ENCODE measurements around the gene DLST. TPM values are rescaled to one million over a fixed set of nuclear protein-coding genes. Genes with fewer than 3 reads are reported as not detected.

Gene DLST
- total and polyA plus RNA-seq, 9 donors: 38.6 to 76.2 (median 65.0) TPM

DNA sequence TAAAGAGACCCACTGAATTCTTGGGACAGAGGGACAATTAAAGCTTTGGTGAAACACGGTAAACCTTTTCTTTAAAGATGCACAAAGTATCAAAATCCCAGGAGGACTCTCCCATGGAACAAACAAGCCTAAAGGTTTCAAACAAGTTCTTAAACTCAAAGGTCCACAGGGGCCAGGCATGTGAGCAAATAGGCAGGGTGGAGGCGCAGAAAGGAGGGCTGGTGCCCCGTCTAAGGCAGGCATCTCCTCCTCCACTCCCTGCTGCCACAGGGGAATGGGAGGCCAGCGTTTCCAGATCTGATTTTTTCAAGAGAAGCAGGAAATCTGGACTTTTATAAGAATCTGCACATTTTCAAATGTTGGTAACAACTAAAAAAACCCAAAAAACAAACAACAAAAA is 33.7 kb downstream of the DLST start:
- Histone ChIP-seq H3K27ac (ENCODE audit: low read length) (peak overlapping the region; percentile 90), H3K4me3 (ENCODE audit: low read length) (no peak overlapping the region), H3K36me3 (ENCODE audit: control insufficient read depth, insufficient read depth, low read length) (no peaks in the 10 kb centered on the region), H3K9me3 (replicated peaks; ENCODE audit: control insufficient read depth, low read depth, low read length) (no peaks in the 10 kb centered on the region), H3K27me3 (ENCODE audit: control insufficient read depth, insufficient read depth, low read length) (no peaks in the 10 kb centered on the region), H3K4me1 (ENCODE audit: control insufficient read depth, insufficient read depth, low read length) (peaks cover 40% of the 10 kb centered on the region)
- DNase-seq: no peak
- 100% methylated on average over 1 of the region's 4 CpGs for WGBS (ENCODE audit: insufficient coverage)

DNA sequence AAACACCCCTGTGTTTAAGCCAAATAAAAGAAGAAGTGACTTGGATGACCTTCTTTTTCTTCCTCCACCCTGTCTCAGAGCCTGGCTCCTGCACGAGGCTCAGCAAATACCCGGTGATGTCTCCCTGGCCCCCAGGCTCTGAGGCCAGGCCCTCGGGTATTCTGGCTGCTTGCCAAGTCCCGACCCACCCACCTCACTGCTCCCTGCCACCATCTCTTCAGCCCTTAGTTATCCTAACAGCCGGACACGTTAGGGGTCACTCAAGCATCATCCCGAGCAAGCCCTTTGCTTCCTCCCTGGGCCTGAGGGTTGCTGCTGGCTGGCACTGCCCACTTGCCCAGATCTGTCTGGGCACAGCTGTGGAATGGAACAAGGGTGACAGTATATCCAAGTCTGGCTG is 34.1 kb downstream of the DLST start:
- Histone ChIP-seq H3K4me1 (ENCODE audit: control insufficient read depth, insufficient read depth, low read length) (peaks cover 37% of the 10 kb centered on the region), H3K36me3 (ENCODE audit: control insufficient read depth, insufficient read depth, low read length) (no peaks in the 10 kb centered on the region), H3K4me3 (ENCODE audit: low read length) (no peak overlapping the region), H3K27me3 (ENCODE audit: control insufficient read depth, insufficient read depth, low read length) (no peaks in the 10 kb centered on the region), H3K9me3 (replicated peaks; ENCODE audit: control insufficient read depth, low read depth, low read length) (no peaks in the 10 kb centered on the region), H3K27ac (ENCODE audit: low read length) (peak overlapping the region; percentile 90)
- WGBS (ENCODE audit: insufficient coverage): 40% methylated on average over 7 of the region's 7 CpGs
- DNase-seq: no peak

DNA sequence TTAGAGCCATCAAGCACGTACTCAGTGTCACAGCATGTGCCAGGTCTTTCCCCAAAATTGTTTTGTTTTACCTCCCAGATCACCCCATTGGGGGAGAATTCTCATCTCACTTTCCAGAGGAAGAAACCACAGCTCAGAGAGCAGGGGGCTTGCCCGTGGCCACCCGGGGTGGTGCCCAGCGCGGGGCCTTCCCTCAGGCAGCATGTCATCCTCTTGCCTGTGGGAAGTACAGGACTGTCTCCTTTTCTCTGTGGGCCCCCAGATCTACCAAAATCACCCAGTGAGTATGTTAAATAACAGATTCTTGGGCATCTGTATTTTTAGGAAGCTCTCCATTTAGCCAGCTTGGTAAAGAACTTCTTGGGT is 35.4 kb downstream of the DLST start:
- no peaks in the 10 kb centered on the region for H3K9me3 ChIP-seq (replicated peaks; ENCODE audit: control insufficient read depth, low read depth, low read length)
- no peaks in the 10 kb centered on the region for H3K36me3 ChIP-seq (ENCODE audit: control insufficient read depth, insufficient read depth, low read length)
- whole genome bisulfite sequencing (ENCODE audit: insufficient coverage): 70% methylated on average over 2 of the region's 5 CpGs
- H3K4me3 ChIP-seq (ENCODE audit: low read length): no peak overlapping the region
- no peaks in the 10 kb centered on the region for H3K27me3 ChIP-seq (ENCODE audit: control insufficient read depth, insufficient read depth, low read length)
- peaks cover 37% of the 10 kb centered on the region for H3K4me1 ChIP-seq (ENCODE audit: control insufficient read depth, insufficient read depth, low read length)
- no peak for DNase-seq
- H3K27ac ChIP-seq (ENCODE audit: low read length): peak overlapping the region; percentile 90

GRCh38 chr14:74917646-74918081 is 35.9 kb downstream of the DLST start:
- H3K36me3 ChIP-seq (ENCODE audit: control insufficient read depth, insufficient read depth, low read length): no peaks in the 10 kb centered on the region
- H3K4me1 ChIP-seq (ENCODE audit: control insufficient read depth, insufficient read depth, low read length): peaks cover 42% of the 10 kb centered on the region
- peak overlapping the region; percentile 90 for H3K27ac ChIP-seq (ENCODE audit: low read length)
- 26% methylated on average over 8 of the region's 13 CpGs for WGBS (ENCODE audit: insufficient coverage)
- no peaks in the 10 kb centered on the region for H3K9me3 ChIP-seq (replicated peaks; ENCODE audit: control insufficient read depth, low read depth, low read length)
- DNase-seq: peak; percentile 84
- no peaks in the 10 kb centered on the region for H3K27me3 ChIP-seq (ENCODE audit: control insufficient read depth, insufficient read depth, low read length)
- no peak overlapping the region for H3K4me3 ChIP-seq (ENCODE audit: low read length)

DNA sequence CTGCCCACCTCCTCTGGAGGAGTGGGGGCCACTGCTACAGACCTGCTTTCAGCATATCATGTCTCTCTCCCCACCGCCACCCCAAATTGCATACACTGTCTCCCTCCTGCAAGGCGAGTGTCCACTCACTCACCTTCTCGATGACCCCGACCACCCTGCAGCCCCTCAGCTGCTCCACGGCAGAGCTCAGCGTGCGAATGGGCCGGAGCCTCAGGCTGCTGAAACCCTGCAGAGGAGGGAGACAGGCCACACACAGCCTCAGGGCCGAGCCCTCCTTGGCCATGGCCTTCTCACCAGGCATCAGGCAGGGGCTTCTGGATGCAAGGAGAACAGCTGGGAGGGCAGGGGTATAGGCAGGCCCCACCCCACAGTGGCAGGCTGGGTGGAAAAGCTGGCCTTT is 36.7 kb downstream of the DLST start:
- Histone ChIP-seq H3K9me3 (replicated peaks; ENCODE audit: control insufficient read depth, low read depth, low read length) (no peaks in the 10 kb centered on the region), H3K27me3 (ENCODE audit: control insufficient read depth, insufficient read depth, low read length) (no peaks in the 10 kb centered on the region), H3K36me3 (ENCODE audit: control insufficient read depth, insufficient read depth, low read length) (no peaks in the 10 kb centered on the region), H3K4me3 (ENCODE audit: low read length) (no peak overlapping the region), H3K27ac (ENCODE audit: low read length) (peak overlapping the region; percentile 90), H3K4me1 (ENCODE audit: control insufficient read depth, insufficient read depth, low read length) (peaks cover 47% of the 10 kb centered on the region)
- WGBS (ENCODE audit: insufficient coverage): 79% methylated on average over 9 of the region's 9 CpGs
- no peak for DNase-seq

DNA sequence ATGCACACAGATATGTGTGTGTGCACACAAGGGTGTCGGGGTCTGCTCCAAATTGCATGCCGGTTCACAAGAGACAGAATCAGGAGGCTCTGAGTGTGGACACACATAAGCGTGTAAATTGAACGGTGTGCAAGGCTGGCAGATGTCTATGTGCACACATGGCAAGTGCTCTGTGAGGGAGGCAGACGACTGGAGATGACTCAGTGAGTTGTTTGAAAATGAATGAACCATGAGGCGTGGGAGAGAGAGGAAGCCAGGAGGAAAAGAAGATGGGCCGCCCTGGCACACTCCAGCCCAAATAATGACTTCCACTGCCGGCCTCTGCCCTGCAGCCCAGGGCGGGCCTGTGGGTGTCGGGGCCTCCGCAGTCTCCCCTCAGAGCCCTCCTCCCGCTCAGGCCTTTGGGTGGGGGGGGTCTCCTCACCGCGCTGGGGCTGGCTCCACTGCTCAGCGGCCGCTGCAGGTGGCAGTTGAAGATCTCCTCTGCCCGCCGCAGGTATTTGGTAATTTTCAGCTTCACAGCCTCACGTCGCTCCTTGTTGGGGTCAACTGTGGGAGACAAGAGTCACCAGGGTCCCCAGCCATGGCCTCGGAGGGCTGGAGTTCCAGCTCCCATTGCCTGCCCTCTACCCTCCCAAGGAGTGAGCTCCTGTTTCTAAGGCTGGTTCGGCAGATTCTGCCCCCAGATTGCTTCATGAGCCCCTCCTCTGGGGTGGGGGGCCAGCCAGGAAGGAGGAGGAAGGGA is 37.9 kb downstream of the DLST start:
- DNase-seq: no peak
- peaks cover 44% of the 10 kb centered on the region for H3K4me1 ChIP-seq (ENCODE audit: control insufficient read depth, insufficient read depth, low read length)
- no peak overlapping the region for H3K4me3 ChIP-seq (ENCODE audit: low read length)
- WGBS (ENCODE audit: insufficient coverage): 89% methylated on average over 10 of the region's 22 CpGs
- H3K27me3 ChIP-seq (ENCODE audit: control insufficient read depth, insufficient read depth, low read length): no peaks in the 10 kb centered on the region
- no peaks in the 10 kb centered on the region for H3K36me3 ChIP-seq (ENCODE audit: control insufficient read depth, insufficient read depth, low read length)
- H3K27ac ChIP-seq (ENCODE audit: low read length): no peak overlapping the region
- H3K9me3 ChIP-seq (replicated peaks; ENCODE audit: control insufficient read depth, low read depth, low read length): no peaks in the 10 kb centered on the region

- Histone ChIP-seq H3K4me3 (ENCODE audit: low read length) (no peak overlapping the region), H3K27ac (ENCODE audit: low read length) (no peak overlapping the region), H3K36me3 (ENCODE audit: control insufficient read depth, insufficient read depth, low read length) (no peaks in the 10 kb centered on the region), H3K27me3 (ENCODE audit: control insufficient read depth, insufficient read depth, low read length) (no peaks in the 10 kb centered on the region), H3K4me1 (ENCODE audit: control insufficient read depth, insufficient read depth, low read length) (peaks cover 44% of the 10 kb centered on the region), H3K9me3 (replicated peaks; ENCODE audit: control insufficient read depth, low read depth, low read length) (no peaks in the 10 kb centered on the region)
- no peak for DNase-seq
- 77% methylated on average over 4 of the region's 4 CpGs for WGBS (ENCODE audit: insufficient coverage)
Measured at GRCh38 chr14:74920281-74920680, 38.6 kb downstream of the DLST start.

- no peak overlapping the region for H3K27ac ChIP-seq (ENCODE audit: low read length)
- peaks cover 39% of the 10 kb centered on the region for H3K4me1 ChIP-seq (ENCODE audit: control insufficient read depth, insufficient read depth, low read length)
- peaks cover 2% of the 10 kb centered on the region for H3K27me3 ChIP-seq (ENCODE audit: control insufficient read depth, insufficient read depth, low read length)
- no peaks in the 10 kb centered on the region for H3K36me3 ChIP-seq (ENCODE audit: control insufficient read depth, insufficient read depth, low read length)
- no peak overlapping the region for H3K4me3 ChIP-seq (ENCODE audit: low read length)
- 90% methylated on average over 18 of the region's 19 CpGs for WGBS (ENCODE audit: insufficient coverage)
- no peak for DNase-seq
- no peaks in the 10 kb centered on the region for H3K9me3 ChIP-seq (replicated peaks; ENCODE audit: control insufficient read depth, low read depth, low read length)
Measured at GRCh38 chr14:74921053-74921620, 39.4 kb downstream of the DLST start.

GRCh38 chr14:74921987-74922751 is 40.5 kb downstream of the DLST start:
- Histone ChIP-seq H3K4me1 (ENCODE audit: control insufficient read depth, insufficient read depth, low read length) (peaks cover 28% of the 10 kb centered on the region), H3K27ac (ENCODE audit: low read length) (no peak overlapping the region)

DNA sequence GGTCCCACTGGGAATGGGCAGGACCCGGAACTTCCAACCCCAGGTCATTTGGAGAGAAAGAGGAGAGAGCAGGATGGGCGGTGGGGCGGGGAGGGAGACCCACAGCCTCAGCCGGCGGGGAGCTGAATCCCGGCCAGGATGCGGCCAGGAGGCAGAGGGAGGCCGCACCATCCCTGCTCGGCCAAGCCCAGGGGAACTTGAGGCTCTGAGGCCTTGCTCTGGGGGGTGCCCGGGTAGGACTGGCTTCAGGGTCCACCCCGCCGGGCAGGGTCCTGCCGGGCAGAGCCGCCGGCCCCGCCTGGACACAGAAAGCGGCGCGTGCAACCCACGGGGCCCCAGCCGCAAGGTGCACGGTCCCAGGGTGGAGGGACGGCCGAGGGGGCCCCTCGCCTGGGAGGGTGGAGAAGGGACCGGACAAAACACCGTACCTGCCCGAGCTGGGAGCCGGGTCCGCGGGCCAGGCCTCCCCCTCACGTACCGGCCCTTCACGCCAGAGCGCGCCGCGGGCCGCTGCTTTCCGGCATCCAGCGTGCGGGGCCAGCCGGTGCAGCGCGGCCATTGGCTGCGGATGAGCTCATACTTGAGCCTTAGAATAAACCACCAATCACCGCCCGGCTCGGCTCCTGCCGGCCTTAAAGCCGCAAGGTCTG is 41.2 kb downstream of the DLST start, which contains the start of gene RPS6KL1:
Gene RPS6KL1 (minus strand): TSS at position 509 of the 650 bp plus-strand sequence. CDS start 1,719 bp downstream, outside the sequence.
- Histone ChIP-seq H3K27me3 (ENCODE audit: control insufficient read depth, insufficient read depth, low read length) (peaks cover 2% of the 10 kb centered on the region), H3K27ac (ENCODE audit: low read length) (no peak within 1 kb of the TSS), H3K36me3 (ENCODE audit: control insufficient read depth, insufficient read depth, low read length) (no peaks in the 10 kb centered on the region), H3K9me3 (replicated peaks; ENCODE audit: control insufficient read depth, low read depth, low read length) (no peaks in the 10 kb centered on the region), H3K4me3 (ENCODE audit: low read length) (peak within 1 kb of the TSS; percentile 51), H3K4me1 (ENCODE audit: control insufficient read depth, insufficient read depth, low read length) (peaks cover 21% of the 10 kb centered on the region)
- 2% methylated on average over 29 of the region's 51 CpGs for WGBS (ENCODE audit: insufficient coverage)
- DNase-seq: peak; percentile 87

More at GRCh38 chr14:74921987-74922751, 40.5 kb downstream of the DLST start:
- Histone ChIP-seq H3K36me3 (ENCODE audit: control insufficient read depth, insufficient read depth, low read length) (no peaks in the 10 kb centered on the region), H3K9me3 (replicated peaks; ENCODE audit: control insufficient read depth, low read depth, low read length) (no peaks in the 10 kb centered on the region), H3K27me3 (ENCODE audit: control insufficient read depth, insufficient read depth, low read length) (peaks cover 2% of the 10 kb centered on the region), H3K4me3 (ENCODE audit: low read length) (peak overlapping the region; percentile 51)
- DNase-seq: no peak
- 60% methylated on average over 15 of the region's 19 CpGs for WGBS (ENCODE audit: insufficient coverage)

Data from muscle of leg (tissue), 11 donors.